ENCODE data around the gene USP53.
A peak's percentile ranks its signal among the peaks of the same experiment; 100 is the strongest.
"Not testable (repeated sequence)": the region's sequence is repeated elsewhere in the genome, so short reads cannot be mapped to it uniquely, and the experiment has no call there.

Gene USP53

DNA sequence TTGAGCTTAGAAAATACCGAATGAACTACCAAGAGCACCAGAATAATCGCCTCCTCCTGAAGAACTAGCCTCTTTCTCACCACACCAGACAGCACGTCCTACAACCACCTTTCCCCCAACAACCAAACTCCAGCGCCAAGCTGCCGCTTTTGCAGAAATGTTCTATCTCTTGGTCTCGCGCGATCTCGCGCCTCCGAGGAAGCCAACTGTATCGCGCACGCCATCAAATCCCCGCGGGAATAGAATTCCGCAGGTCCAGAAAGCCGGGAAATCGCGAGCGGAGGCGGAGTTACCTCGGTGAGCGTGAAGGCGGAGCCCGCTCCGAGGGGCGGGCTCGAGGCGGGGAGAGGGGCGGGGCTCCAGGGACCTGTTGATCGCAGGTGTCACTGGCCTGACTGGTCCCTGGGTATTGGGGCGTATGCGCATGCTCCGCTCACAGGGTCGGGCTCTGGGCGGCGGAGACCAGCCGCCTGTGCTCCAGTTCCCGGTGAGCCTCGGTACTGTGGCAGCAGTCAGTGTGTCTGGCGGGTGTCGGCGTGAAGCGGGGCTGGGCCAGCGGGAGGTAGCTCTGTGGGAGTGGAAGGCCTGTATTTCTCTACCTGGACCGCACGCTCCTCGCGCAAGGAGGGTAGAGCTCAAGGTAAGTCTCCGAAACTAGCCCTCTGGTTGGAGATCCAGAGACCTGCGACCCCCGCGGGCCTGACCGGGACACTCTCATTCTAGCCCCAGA lies at the start of gene USP53:
TSS of gene USP53 (plus strand) at position 480 of the 730 bp plus-strand sequence. CDS start 27,047 bp downstream, outside the sequence.
- Histone ChIP-seq H3K27me3 (replicated peaks; ENCODE audit: control insufficient read depth, insufficient read depth, low read length) (no peaks in the 10 kb centered on the region), H3K4me1 (ENCODE audit: control insufficient read depth, insufficient read depth, low read length) (peaks cover 58% of the 10 kb centered on the region), H3K4me3 (ENCODE audit: low read length) (peak within 1 kb of the TSS; percentile 90), H3K36me3 (ENCODE audit: control insufficient read depth, insufficient read depth, low read length, severe bottlenecking) (peaks cover 22% of the 10 kb centered on the region), H3K9ac (ENCODE audit: low read length) (peak within 1 kb of the TSS; percentile 96), H3K9me3 (ENCODE audit: control insufficient read depth, low read length) (no peaks in the 10 kb centered on the region)
- DNase-seq (ENCODE audit: low read depth): peak; percentile 99

- Histone ChIP-seq H3K9me3 (ENCODE audit: control insufficient read depth, low read length) (no peaks in the 10 kb centered on the region), H3K27me3 (replicated peaks; ENCODE audit: control insufficient read depth, insufficient read depth, low read length) (no peaks in the 10 kb centered on the region), H3K4me3 (ENCODE audit: low read length) (no peak overlapping the region), H3K36me3 (ENCODE audit: control insufficient read depth, insufficient read depth, low read length, severe bottlenecking) (no peaks in the 10 kb centered on the region), H3K4me1 (ENCODE audit: control insufficient read depth, insufficient read depth, low read length) (no peaks in the 10 kb centered on the region), H3K9ac (ENCODE audit: low read length) (no peak overlapping the region)
- DNase-seq (ENCODE audit: low read depth): no peak
Measured at GRCh38 chr4:119165767-119166166, 46.7 kb upstream of the USP53 start.

- H3K9me3 ChIP-seq (ENCODE audit: control insufficient read depth, low read length): no peaks in the 10 kb centered on the region
- no peak for DNase-seq (ENCODE audit: low read depth)
- H3K4me1 ChIP-seq (ENCODE audit: control insufficient read depth, insufficient read depth, low read length): no peaks in the 10 kb centered on the region
- H3K9ac ChIP-seq (ENCODE audit: low read length): no peak overlapping the region
- H3K27me3 ChIP-seq (replicated peaks; ENCODE audit: control insufficient read depth, insufficient read depth, low read length): no peaks in the 10 kb centered on the region
- H3K4me3 ChIP-seq (ENCODE audit: low read length): no peak overlapping the region
- H3K36me3 ChIP-seq (ENCODE audit: control insufficient read depth, insufficient read depth, low read length, severe bottlenecking): no peaks in the 10 kb centered on the region
Measured at GRCh38 chr4:119170195-119170594, 42.3 kb upstream of the USP53 start.

DNA sequence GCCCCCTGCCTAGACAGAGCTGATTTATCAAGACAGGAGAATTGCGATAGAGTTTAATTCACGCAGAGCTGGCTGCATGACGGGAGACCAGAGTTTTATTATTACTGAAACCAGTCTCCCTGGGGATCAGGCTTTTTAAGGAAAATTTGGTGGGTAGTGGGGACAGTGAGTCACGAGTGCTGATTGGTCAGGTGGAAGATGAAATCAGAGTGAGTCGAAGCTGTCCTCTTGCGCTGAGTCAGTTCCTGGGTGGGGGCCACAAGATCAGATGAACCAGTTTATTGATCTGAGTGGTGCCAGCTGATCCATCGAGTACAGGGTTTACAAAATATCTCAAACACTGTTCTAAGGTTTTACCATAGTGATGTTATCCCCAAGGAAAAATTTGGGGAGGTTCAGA lies 40.3 kb upstream of the USP53 start:
- Histone ChIP-seq H3K4me1 (ENCODE audit: control insufficient read depth, insufficient read depth, low read length) (no peaks in the 10 kb centered on the region), H3K4me3 (ENCODE audit: low read length) (no peak overlapping the region), H3K36me3 (ENCODE audit: control insufficient read depth, insufficient read depth, low read length, severe bottlenecking) (no peaks in the 10 kb centered on the region), H3K27me3 (replicated peaks; ENCODE audit: control insufficient read depth, insufficient read depth, low read length) (no peaks in the 10 kb centered on the region), H3K9me3 (ENCODE audit: control insufficient read depth, low read length) (no peaks in the 10 kb centered on the region), H3K9ac (ENCODE audit: low read length) (no peak overlapping the region)
- DNase-seq (ENCODE audit: low read depth): no peak

GRCh38 chr4:119173729-119174361 lies 38.7 kb upstream of the USP53 start:
- not testable (repeated sequence) for H3K4me3 ChIP-seq (ENCODE audit: low read length); H3K9ac ChIP-seq (ENCODE audit: low read length); H3K27me3 ChIP-seq (replicated peaks; ENCODE audit: control insufficient read depth, insufficient read depth, low read length); H3K9me3 ChIP-seq (ENCODE audit: control insufficient read depth, low read length); H3K4me1 ChIP-seq (ENCODE audit: control insufficient read depth, insufficient read depth, low read length); DNase-seq (ENCODE audit: low read depth); H3K36me3 ChIP-seq (ENCODE audit: control insufficient read depth, insufficient read depth, low read length, severe bottlenecking)

GRCh38 chr4:119179011-119179410 lies 33.5 kb upstream of the USP53 start:
- Histone ChIP-seq H3K4me3 (ENCODE audit: low read length) (no peak overlapping the region), H3K4me1 (ENCODE audit: control insufficient read depth, insufficient read depth, low read length) (peaks cover 6% of the 10 kb centered on the region)
- DNase-seq (ENCODE audit: low read depth): no peak

DNA sequence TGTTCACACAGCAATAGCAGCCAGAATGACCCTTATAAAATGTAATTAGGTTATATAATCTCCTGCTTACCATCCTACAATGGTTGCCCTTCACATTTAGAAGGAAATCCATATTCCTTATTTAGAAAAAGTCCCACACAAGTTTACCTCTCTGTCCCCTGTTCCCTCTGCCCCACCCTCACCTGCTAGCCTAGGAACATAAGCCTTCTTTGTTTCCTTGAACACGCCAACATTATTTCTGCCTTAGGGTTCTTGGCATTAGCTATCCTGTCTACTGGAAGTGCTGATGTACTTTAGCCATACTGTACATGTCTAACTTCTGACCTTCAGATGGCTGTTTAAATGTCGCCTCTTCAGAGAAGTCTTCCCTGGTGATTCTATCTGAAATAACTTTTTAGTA lies 28.4 kb upstream of the USP53 start:
- Histone ChIP-seq H3K9me3 (ENCODE audit: control insufficient read depth, low read length) (no peaks in the 10 kb centered on the region), H3K4me3 (ENCODE audit: low read length) (no peak overlapping the region), H3K36me3 (ENCODE audit: control insufficient read depth, insufficient read depth, low read length, severe bottlenecking) (no peaks in the 10 kb centered on the region), H3K9ac (ENCODE audit: low read length) (no peak overlapping the region), H3K27me3 (replicated peaks; ENCODE audit: control insufficient read depth, insufficient read depth, low read length) (no peaks in the 10 kb centered on the region), H3K4me1 (ENCODE audit: control insufficient read depth, insufficient read depth, low read length) (peaks cover 28% of the 10 kb centered on the region)
- DNase-seq (ENCODE audit: low read depth): no peak

More at GRCh38 chr4:119179011-119179410, 33.5 kb upstream of the USP53 start:
- Histone ChIP-seq H3K9me3 (ENCODE audit: control insufficient read depth, low read length) (no peaks in the 10 kb centered on the region), H3K9ac (ENCODE audit: low read length) (no peak overlapping the region), H3K27me3 (replicated peaks; ENCODE audit: control insufficient read depth, insufficient read depth, low read length) (no peaks in the 10 kb centered on the region), H3K36me3 (ENCODE audit: control insufficient read depth, insufficient read depth, low read length, severe bottlenecking) (no peaks in the 10 kb centered on the region)

DNA sequence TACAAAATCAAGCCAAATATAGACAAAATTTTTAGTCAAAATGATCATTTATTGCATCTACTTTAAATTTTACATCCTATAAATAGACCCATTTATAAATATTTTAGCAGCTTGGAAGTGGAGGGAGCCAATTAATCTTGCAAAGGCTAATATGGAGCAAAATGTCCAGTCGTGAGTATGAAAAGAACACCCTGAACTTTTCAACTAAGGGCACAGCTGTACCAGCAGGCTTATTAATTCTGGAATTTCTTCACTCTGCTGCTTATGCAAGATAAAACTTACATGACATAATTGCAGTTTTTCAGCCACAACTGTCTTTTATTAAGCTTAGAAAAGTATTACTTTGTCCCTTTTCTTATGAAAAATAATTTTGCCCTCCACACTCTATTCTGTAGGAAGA lies 22.9 kb upstream of the USP53 start:
- H3K9ac ChIP-seq (ENCODE audit: low read length): peak overlapping the region; percentile 86
- H3K9me3 ChIP-seq (ENCODE audit: control insufficient read depth, low read length): no peaks in the 10 kb centered on the region
- peak overlapping the region; percentile 49 for H3K4me3 ChIP-seq (ENCODE audit: low read length)
- DNase-seq (ENCODE audit: low read depth): peak; percentile 86
- peaks cover 47% of the 10 kb centered on the region for H3K4me1 ChIP-seq (ENCODE audit: control insufficient read depth, insufficient read depth, low read length)
- no peaks in the 10 kb centered on the region for H3K27me3 ChIP-seq (replicated peaks; ENCODE audit: control insufficient read depth, insufficient read depth, low read length)
- no peaks in the 10 kb centered on the region for H3K36me3 ChIP-seq (ENCODE audit: control insufficient read depth, insufficient read depth, low read length, severe bottlenecking)

DNA sequence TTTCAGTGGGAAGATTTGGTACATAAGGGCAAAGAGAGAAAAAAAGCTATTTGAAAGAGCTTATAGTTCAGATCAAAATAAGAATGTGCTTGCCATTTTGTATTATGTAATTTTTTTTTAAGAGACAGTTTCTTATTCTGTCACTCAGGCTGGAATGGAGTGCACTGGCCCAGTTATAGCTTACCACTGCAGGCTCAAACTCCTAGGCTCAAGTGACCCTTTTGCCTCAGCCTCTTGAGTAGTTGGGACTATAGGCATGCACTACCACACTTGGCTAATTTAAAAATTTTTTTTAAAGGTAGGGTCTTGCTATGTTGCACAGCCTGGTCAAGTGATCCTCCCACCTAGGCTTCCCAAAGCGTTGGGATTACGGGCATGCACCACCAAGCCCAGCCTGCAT lies 22.2 kb upstream of the USP53 start:
- Histone ChIP-seq H3K9ac (ENCODE audit: low read length) (peak overlapping the region; percentile 86), H3K9me3 (ENCODE audit: control insufficient read depth, low read length) (no peaks in the 10 kb centered on the region), H3K27me3 (replicated peaks; ENCODE audit: control insufficient read depth, insufficient read depth, low read length) (no peaks in the 10 kb centered on the region), H3K4me1 (ENCODE audit: control insufficient read depth, insufficient read depth, low read length) (peaks cover 47% of the 10 kb centered on the region), H3K4me3 (ENCODE audit: low read length) (no peak overlapping the region), H3K36me3 (ENCODE audit: control insufficient read depth, insufficient read depth, low read length, severe bottlenecking) (no peaks in the 10 kb centered on the region)
- DNase-seq (ENCODE audit: low read depth): no peak

DNA sequence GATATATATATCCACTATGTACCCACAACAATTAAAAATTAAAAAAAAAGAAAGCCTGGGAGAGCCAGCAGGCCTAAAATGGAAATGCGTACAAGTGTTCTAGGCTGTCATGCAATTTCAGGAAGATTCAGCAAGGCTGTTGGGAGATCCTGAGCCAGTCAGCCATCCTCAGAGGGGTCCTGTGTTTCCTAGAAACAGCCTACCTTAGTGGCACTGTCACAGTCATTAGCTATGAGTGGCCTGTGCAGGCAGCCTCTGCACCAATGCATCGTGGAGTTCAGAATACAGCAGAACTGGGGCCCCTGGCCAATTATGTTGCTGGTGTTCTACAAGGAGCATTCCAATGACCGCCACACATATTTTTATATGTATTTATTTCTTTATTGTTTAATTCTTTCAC lies 21.0 kb upstream of the USP53 start:
- no peak overlapping the region for H3K9ac ChIP-seq (ENCODE audit: low read length)
- no peaks in the 10 kb centered on the region for H3K9me3 ChIP-seq (ENCODE audit: control insufficient read depth, low read length)
- peaks cover 46% of the 10 kb centered on the region for H3K4me1 ChIP-seq (ENCODE audit: control insufficient read depth, insufficient read depth, low read length)
- no peak overlapping the region for H3K4me3 ChIP-seq (ENCODE audit: low read length)
- H3K36me3 ChIP-seq (ENCODE audit: control insufficient read depth, insufficient read depth, low read length, severe bottlenecking): no peaks in the 10 kb centered on the region
- DNase-seq (ENCODE audit: low read depth): no peak
- no peaks in the 10 kb centered on the region for H3K27me3 ChIP-seq (replicated peaks; ENCODE audit: control insufficient read depth, insufficient read depth, low read length)

- Histone ChIP-seq H3K9ac (ENCODE audit: low read length) (no peak overlapping the region), H3K27me3 (replicated peaks; ENCODE audit: control insufficient read depth, insufficient read depth, low read length) (no peaks in the 10 kb centered on the region), H3K36me3 (ENCODE audit: control insufficient read depth, insufficient read depth, low read length, severe bottlenecking) (no peaks in the 10 kb centered on the region), H3K4me1 (ENCODE audit: control insufficient read depth, insufficient read depth, low read length) (peaks cover 3% of the 10 kb centered on the region), H3K4me3 (ENCODE audit: low read length) (no peak overlapping the region), H3K9me3 (ENCODE audit: control insufficient read depth, low read length) (no peaks in the 10 kb centered on the region)
- DNase-seq (ENCODE audit: low read depth): no peak
Measured at GRCh38 chr4:119197772-119198212, 14.7 kb upstream of the USP53 start.
